ENCODE measurements around the gene LUC7L2.
"Not testable (repeated sequence)": the region's sequence is repeated elsewhere in the genome, so short reads cannot be mapped to it uniquely, and the experiment has no call there.

LUC7L2 gene

GRCh38 chr7:139357729-139358506, 1.8 kb upstream of the LUC7L2 start:
- DNase-seq, result not testable (repeated sequence)

GRCh38 chr7:139358541-139359365, 941 bp upstream of the LUC7L2 start:
- DNase-seq, result peak; percentile 46 to 59

DNA sequence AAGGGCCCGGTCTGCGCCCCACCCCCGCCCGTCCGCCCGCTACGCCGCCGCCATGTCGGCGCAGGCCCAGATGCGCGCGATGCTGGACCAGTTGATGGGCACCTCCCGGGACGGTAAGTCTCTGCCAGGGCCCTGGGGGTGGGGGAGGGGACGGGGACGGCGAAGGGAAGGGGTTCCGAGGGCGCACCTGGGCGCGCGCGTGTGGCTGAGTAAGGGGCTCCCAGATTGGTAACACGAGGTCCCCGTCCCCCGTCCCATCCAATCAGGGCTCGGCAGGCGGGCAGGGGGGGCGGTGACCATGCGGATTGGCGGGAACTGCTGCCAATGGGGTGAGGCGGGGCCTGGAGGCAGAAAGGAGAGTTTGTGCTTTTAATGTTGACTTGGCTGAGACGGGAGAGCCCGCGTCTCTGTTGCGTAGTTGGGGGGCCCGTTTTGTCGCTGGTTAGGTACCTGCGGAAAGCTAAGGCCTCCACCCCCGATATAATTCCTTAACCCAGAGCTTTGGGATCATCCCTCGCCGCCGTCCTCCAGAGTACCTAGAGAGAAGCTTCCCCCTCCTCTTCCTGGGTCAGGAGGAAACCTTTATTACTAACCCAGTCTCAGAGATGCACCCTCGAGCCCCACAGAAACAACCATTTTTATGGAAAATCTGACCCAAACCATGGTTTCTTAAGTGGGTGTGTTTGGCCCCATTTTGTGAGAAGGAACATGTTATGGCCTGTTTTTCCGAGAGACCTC, 685 bp downstream of the LUC7L2 start:
- peak; percentile 98 to 99 for DNase-seq

DNA sequence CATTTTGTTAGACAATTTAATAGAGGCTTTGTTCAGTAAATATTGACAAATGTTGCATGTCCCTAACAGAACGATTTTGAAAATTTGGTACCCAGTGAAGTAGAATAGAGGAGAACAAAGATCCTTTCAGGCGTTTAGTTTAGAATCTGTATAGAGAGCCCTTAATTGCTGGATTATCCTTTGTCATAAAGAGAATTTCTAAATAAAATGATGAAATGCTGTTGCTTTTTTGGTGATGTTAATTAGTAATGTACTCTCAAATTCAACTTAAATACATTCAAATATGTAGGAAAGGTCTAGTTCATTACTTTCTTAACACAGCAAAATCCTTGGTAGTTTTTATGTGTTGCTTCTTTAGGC, 1.2 kb downstream of the LUC7L2 start:
- no peak for DNase-seq

- no peak for DNase-seq
Measured at GRCh38 chr7:139361523-139361922, 1.8 kb downstream of the LUC7L2 start.

- DNase-seq, result no peak
Measured at GRCh38 chr7:139362302-139362701, 2.6 kb downstream of the LUC7L2 start.

DNA sequence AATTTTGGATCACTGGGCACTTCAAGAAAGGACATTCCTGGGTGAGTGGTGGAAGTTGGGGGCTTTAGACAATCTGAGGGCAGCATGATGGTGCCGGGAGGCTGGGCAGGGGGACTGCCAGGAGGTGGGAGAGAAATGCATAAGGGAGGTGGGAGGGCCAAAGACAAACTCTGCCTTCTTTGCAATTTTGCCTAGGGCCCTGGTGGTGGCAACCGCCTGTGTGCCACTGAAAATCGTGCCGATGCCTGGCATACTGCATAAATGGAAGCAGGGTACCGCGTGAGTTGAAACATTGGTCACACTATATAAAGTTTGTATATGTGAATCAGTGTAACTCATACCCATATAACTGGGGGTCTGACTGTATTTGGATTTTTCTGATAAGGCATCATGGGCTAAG, 3.3 kb downstream of the LUC7L2 start:
- no peak for DNase-seq

GRCh38 chr7:139365336-139365735, 5.6 kb downstream of the LUC7L2 start:
- no peak for DNase-seq

DNA sequence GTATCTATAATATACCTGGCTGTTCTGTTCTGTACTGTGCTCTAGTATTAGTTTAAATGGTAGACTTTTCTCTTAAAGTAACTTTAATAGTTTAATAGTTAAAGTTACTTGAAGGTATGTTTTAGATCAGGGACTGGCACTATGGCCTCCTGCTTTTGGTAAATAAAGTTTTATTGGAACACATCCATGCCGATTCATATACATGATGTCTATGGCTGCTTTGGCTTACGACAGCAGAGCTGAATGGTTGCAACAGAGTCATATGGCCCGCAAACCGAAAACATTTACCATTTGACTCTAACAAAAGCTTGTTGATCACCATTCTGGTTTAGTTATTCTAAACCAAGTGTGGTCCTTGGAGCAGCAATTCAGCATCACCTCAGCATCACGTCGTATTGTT, 6.7 kb downstream of the LUC7L2 start:
- no peak for DNase-seq

DNA sequence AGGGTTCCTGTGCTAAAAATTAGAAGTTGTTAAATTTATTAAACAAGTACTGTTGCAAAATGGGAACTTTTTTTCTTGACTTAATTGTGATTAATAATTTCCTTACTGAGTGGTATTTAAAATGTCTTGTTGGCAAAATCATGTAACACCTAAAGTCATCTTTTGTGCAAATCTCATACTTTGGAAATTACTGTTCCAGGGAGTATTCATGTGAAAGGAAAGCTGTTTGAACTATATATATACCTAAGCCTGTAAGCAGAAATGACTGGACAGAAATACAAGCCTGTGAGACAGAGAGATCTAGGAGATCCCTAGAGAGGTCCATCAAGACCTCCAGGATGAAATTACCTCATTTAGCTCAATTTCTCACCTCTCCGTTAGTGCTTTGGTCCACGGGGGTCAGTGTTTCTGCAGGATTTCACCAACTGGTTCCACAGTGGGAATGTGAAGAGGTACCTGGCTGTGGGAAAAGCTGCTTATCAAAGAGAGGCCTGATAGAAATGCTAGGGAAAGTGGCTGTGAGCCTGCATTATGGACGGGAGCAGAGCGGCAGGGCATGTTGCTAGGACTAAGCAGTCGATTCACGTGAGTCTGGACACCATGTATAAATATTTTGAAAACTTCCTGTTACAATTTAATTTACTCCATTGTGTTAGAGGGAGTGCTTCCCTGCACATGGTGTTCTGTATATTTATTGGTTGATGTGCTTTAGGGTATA, 7.9 kb downstream of the LUC7L2 start:
- no peak for DNase-seq

DNA sequence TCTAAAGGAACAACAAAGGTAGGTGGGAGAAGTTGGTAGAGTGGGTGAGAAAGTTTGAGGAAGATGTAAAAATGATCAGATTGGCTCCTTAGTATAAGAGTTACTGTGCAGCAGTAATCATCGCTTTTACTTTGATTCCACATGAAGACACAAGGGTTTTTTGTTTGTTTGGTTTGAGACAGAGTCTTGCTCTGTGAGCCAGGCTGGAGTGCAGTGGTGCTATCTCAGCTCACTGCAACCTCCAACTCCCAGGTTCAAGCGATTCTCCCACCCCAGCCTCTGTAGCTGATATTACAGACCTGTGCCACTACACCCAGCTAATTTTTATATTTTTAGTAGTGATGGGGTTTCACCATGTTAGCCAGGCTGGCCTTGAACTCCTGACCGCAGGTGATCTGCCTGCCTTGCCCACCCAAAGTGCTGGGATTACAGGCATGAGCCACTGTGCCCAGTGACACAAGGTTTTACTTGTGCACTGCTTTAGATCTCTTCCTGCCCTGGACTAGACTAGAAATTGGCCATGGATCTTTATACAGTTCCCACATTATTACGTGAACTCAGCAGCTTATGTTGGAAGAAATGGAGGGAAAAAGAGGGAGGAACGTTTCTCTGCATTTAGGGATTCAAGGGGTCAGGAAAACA, 10.7 kb downstream of the LUC7L2 start:
- no peak for DNase-seq

DNA sequence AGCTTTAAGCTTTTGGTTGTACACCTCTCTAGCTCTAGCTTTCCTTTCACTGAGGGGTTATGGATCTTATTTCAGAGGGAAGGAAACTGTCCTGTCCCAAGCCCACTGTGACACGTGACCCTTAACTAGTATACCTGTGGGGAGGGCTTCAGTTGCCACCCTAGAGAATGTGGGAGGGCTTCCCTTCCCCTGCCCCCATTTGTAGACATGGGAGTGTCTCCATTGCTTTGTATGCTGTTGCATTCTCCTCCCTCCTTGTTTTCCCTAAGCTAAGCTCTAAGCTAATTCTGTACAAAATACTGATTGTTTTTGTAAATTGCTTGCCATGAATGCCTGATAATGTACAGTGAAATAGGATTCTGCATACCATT, 11.2 kb downstream of the LUC7L2 start:
- DNase-seq, result no peak

DNA sequence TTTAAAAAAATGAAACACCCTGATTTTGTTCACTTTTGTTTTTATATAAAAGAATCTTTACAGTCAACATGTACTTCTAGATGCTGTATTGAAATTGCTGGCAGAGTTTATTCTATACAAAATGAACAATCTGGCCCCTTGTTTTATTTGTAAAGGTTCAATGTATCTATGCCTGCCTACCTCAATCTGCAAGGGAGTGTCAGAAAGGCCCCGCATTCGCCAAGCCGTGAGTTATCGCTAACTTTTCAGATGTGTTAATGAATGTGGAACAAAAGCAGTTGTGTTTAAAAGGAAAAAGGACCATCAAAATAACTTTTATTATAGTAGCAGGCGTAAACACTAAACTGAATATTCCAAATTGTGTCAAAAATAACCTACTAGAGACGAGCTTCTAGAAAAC, 14.6 kb downstream of the LUC7L2 start:
- no peak for DNase-seq

DNA sequence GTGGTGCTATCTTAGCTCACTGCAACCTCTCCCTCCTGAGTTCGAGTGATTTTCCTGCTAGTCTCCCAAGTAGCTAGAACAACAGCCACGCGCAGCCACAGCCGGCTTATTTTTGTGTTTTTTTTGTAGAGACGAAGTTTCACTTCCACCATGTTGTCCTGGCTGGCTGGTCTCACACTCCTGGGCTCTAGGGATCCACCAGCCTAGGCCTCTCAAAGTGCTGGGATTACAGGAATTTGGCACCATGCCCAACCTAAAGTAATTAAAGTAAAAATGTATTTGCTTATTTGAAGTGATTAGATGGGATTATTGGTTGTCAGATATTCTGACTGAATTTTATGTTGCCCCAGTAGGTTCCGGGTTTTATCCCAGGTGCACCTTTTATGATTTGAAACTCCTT, 22.7 kb downstream of the LUC7L2 start:
- DNase-seq, result no peak

- DNase-seq, result no peak
Measured at GRCh38 chr7:139384611-139385010, 24.9 kb downstream of the LUC7L2 start.

DNA sequence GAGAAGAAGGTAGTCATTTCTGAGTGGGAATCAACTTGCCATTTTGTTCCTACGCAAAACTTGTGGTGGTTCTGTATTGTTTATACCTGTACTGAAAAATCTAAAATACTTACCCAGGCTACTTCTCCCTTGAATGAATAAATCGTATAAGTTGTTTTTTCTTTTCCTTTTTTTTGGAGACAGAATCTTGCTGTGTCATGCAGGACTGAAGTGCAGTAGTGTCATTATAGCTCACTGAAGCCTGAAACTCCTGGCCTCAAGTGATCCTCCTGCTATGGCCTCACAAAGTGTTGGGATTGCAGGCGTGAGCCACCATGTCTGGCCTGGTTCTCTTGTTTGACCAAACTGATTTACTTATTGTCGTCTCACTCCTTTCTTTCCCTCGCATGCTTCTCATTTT, 27.9 kb downstream of the LUC7L2 start:
- DNase-seq, result no peak

DNA sequence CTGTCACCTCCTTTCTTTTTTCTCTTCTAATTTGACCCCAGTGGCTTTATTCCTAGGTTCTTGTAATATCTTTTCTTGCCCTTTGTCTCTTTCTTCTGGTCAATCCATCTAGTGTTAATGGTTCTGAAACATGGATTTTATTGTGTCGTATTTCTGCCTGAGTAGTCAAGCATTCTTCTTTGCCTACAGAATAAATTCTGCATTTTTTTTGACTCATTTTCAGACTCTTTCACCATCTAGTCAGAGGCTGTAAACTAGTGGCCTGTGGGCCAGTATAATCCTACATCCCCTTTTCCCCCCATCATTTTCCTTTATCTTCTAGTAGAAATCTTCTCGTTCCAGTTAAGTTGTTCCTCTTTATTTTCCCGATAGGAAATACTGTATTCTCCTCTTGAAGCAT, 29.4 kb downstream of the LUC7L2 start:
- no peak for DNase-seq

- no peak for DNase-seq
Measured at GRCh38 chr7:139389774-139390173, 30.1 kb downstream of the LUC7L2 start.

- DNase-seq, result no peak
Measured at GRCh38 chr7:139393621-139394211, 34.0 kb downstream of the LUC7L2 start.

DNA sequence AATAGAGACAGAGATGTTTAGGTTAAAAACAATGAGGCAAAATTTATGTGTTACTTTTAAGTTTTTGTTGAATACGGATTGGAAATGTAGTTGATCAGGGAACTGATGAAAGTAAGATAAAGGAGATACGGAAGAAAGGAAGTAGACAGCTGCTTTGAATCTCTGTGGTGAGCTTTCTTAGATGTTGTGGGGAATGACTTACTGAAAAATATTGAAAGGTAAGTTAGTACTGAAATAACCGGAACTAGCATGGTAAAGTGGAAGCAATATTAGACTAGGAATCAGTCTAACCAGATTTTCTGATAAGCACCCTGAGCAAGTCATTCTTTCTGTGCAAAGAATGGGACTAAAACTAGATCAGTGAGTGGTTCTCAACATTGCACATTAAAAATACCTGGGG, 34.8 kb downstream of the LUC7L2 start:
- no peak for DNase-seq

- no peak for DNase-seq
Measured at GRCh38 chr7:139396323-139396951, 36.7 kb downstream of the LUC7L2 start.

DNA sequence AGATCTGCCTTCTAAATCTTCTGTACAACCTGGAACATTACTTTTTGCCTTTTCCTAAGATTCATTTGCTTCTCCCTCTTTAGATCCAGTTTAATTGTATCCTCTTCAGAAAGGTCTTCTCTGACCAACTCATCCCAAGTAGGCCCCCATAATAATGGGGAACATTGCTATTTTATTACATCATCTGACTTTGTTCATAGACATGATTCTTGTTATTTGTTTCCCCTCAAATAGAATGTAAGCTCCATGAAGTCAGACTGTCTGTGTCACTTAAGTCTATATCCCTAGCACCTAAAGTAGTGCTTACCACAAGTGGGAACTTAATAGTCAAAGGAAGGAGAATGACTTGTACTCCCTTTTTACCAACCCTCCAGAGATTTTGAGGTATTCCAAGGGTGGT, 37.5 kb downstream of the LUC7L2 start:
- DNase-seq, result no peak

Measured in activated CD4-positive, alpha-beta T cell treated with anti-CD3 and anti-CD28 coated beads, Interleukin-2, amount 50 U/mL, for 48 hours (primary cell).